Gastroesophageal sphincter (tissue), 3 donors: ENCODE data around the gene LAMA2.

Source experiments
- CTCF ChIP-seq, 4 experiments: fragments of 200-600 bp in 2 of 4; fragments of 450-650 bp in 2 of 4; sonication (generic) in 1 of 4; IDR thresholded peaks; one replicate each; pipeline ENCODE4 v1.5.1; 2017 to 2019; ENCODE audit warnings: antibody characterized with exemption in 4 of 4, mild to moderate bottlenecking in 2 of 4, moderate library complexity in 2 of 4
- POLR2A ChIP-seq, 2 donors: fragments of 450-650 bp; IDR thresholded peaks; one replicate each; pipeline ENCODE4 v1.6.1; 2017; ENCODE audit warnings: antibody characterized with exemption in 2 of 2, mild to moderate bottlenecking in 2 of 2, moderate library complexity in 1 of 2

DNA sequence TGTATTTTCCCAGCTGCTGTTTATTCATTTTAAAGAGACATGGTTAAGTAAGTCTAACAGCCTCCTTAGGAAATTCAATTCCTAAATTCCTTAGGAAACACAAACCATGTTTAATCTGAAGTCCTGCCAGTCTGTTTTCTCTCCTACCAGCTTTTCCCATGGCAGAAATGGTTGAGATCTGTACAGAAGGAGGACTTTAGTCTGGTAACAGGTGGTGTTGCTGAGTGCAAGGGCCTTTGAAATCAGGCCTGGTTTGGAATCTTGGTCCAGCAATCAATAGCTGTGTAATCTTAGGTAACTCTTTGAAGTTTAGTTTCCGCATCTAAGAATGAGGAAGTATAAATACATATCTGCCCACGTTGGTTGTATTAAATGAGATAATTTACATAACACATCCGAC, 232.5 kb downstream of the LAMA2 start:
- TF ChIP-seq CTCF (IDR thresholded peaks at IDR 0.05) (no peak), POLR2A (IDR thresholded peaks at IDR 0.05) (no peak)
